ENCODE measurements around the gene LMBR1. TPM values are rescaled to one million over a fixed set of nuclear protein-coding genes. Genes with fewer than 3 reads are reported as not detected.
"Not testable (repeated sequence)": the region's sequence is repeated elsewhere in the genome, so short reads cannot be mapped to it uniquely, and the experiment has no call there.

Gene LMBR1
- total and polyA plus RNA-seq, 4 donors = 11.2 to 35.7 (median 17.9) TPM

- Histone ChIP-seq H3K27me3 (ENCODE audit: control insufficient read depth in 4 of 4, insufficient read depth in 4 of 4, low read length in 3 of 4) (no peaks in the 10 kb centered on the region), H3K27ac (ENCODE audit: low read depth in 1 of 2, low read length in 2 of 2) (no peak overlapping the region), H3K4me1 (ENCODE audit: control insufficient read depth in 4 of 4, insufficient read depth in 4 of 4, low read length in 3 of 4) (peaks cover 0 to 2% (median 0%) of the 10 kb centered on the region in 4 donors), H3K9ac (ENCODE audit: low read depth in 1 of 2, low read length in 2 of 2) (no peak overlapping the region), H3K4me3 (ENCODE audit: low read depth in 1 of 3, low read length in 3 of 3) (no peak overlapping the region), H3K9me3 (ENCODE audit: control insufficient read depth in 4 of 4, low read length in 3 of 4) (no peaks in the 10 kb centered on the region), H3K36me3 (ENCODE audit: control insufficient read depth in 4 of 4, insufficient read depth in 3 of 4, low read depth in 1 of 4, low read length in 3 of 4) (no peaks in the 10 kb centered on the region)
- TF ChIP-seq YY1 (IDR thresholded peaks at IDR 0.05) = no peak
- no peak for TF ChIP-seq EGR1 (IDR thresholded peaks at IDR 0.05; ENCODE audit: low read depth in 2 of 2)
- no peak for TF ChIP-seq FOXA2 (IDR thresholded peaks at IDR 0.05)
- TF ChIP-seq GABPA (IDR thresholded peaks at IDR 0.05 in 1 of 2, conservative IDR thresholded peaks at IDR 0.05 in 1 of 2) = no peak
- DNase-seq (ENCODE audit: low spot score) = no peak
- 99% methylated on average over 3 of the region's 3 CpGs for WGBS
Measured at GRCh38 chr7:156848979-156849378, 44.0 kb downstream of the LMBR1 start.

- 83% methylated on average over 5 of the region's 5 CpGs for WGBS
- DNase-seq (ENCODE audit: low spot score) = no peak
- TF ChIP-seq REST (IDR thresholded peaks at IDR 0.05) (no peak), JUND (IDR thresholded peaks at IDR 0.05) (no peak), CTCF (IDR thresholded peaks at IDR 0.05; ENCODE audit: low read depth, low read length, missing input control) (no peak), FOXA2 (IDR thresholded peaks at IDR 0.05) (no peak), SP1 (IDR thresholded peaks at IDR 0.05) (no peak), FOXA1 (IDR thresholded peaks at IDR 0.05) (no peak), ZBTB33 (IDR thresholded peaks at IDR 0.05) (no peak), RXRA (IDR thresholded peaks at IDR 0.05) (no peak), MAX (IDR thresholded peaks at IDR 0.05) (no peak), HNF4G (IDR thresholded peaks at IDR 0.05) (no peak), GABPA (IDR thresholded peaks at IDR 0.05 in 1 of 2, conservative IDR thresholded peaks at IDR 0.05 in 1 of 2) (no peak), NR2F2 (IDR thresholded peaks at IDR 0.05) (no peak), RAD21 (IDR thresholded peaks at IDR 0.05) (no peak), HNF4A (conservative IDR thresholded peaks at IDR 0.05) (no peak), EGR1 (IDR thresholded peaks at IDR 0.05; ENCODE audit: low read depth in 2 of 2) (no peak)
- TF ChIP-seq, protein P1, sequence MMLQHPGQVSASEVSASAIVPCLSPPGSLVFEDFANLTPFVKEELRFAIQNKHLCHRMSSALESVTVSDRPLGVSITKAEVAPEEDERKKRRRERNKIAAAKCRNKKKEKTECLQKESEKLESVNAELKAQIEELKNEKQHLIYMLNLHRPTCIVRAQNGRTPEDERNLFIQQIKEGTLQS (IDR thresholded peaks at IDR 0.05) = no peak
- no peaks in the 10 kb centered on the region for H3K36me3 ChIP-seq (ENCODE audit: control insufficient read depth in 4 of 4, insufficient read depth in 3 of 4, low read depth in 1 of 4, low read length in 3 of 4)
- no peak overlapping the region for H3K4me3 ChIP-seq (ENCODE audit: low read depth in 1 of 3, low read length in 3 of 3)
- no peaks in the 10 kb centered on the region for H3K27me3 ChIP-seq (ENCODE audit: control insufficient read depth in 4 of 4, insufficient read depth in 4 of 4, low read length in 3 of 4)
- H3K9me3 ChIP-seq (ENCODE audit: control insufficient read depth in 4 of 4, low read length in 3 of 4) = no peaks in the 10 kb centered on the region
- no peaks in the 10 kb centered on the region for H3K4me1 ChIP-seq (ENCODE audit: control insufficient read depth in 4 of 4, insufficient read depth in 4 of 4, low read length in 3 of 4)
- no peak overlapping the region for H3K27ac ChIP-seq (ENCODE audit: low read depth in 1 of 2, low read length in 2 of 2)
- H3K9ac ChIP-seq (ENCODE audit: low read depth in 1 of 2, low read length in 2 of 2) = no peak overlapping the region
Measured at GRCh38 chr7:156845379-156846101, 47.4 kb downstream of the LMBR1 start.

- not testable (repeated sequence) for H3K36me3 ChIP-seq (ENCODE audit: control insufficient read depth in 4 of 4, insufficient read depth in 3 of 4, low read depth in 1 of 4, low read length in 3 of 4); DNase-seq (ENCODE audit: low spot score); H3K4me1 ChIP-seq (ENCODE audit: control insufficient read depth in 4 of 4, insufficient read depth in 4 of 4, low read length in 3 of 4); H3K9me3 ChIP-seq (ENCODE audit: control insufficient read depth in 4 of 4, low read length in 3 of 4); H3K27ac ChIP-seq (ENCODE audit: low read depth in 1 of 2, low read length in 2 of 2); H3K27me3 ChIP-seq (ENCODE audit: control insufficient read depth in 4 of 4, insufficient read depth in 4 of 4, low read length in 3 of 4); H3K4me3 ChIP-seq (ENCODE audit: low read depth in 1 of 3, low read length in 3 of 3); H3K9ac ChIP-seq (ENCODE audit: low read depth in 1 of 2, low read length in 2 of 2)
- 92% methylated on average over 6 of the region's 6 CpGs for WGBS
Measured at GRCh38 chr7:156843582-156843981, 49.4 kb downstream of the LMBR1 start.
